HUES64 (cell line): Measurements from ENCODE around the gene NBEA.

ENCODE experiments used
- H3K27ac ChIP-seq: 2 replicates; pipeline ENCODE4 v1.7.0; 2013; ENCODE audit warnings: low read depth, low read length, inconsistent platforms
- H3K27me3 ChIP-seq: 2 replicates; pipeline ENCODE4 v1.6.1; 2013; ENCODE audit warnings: mild to moderate bottlenecking, low read length; ENCODE audit not compliant: insufficient read depth
- H3K36me3 ChIP-seq: 2 replicates; pipeline ENCODE4 v1.6.1; 2013; ENCODE audit warnings: mild to moderate bottlenecking, low read length; ENCODE audit not compliant: insufficient read depth
- H3K4me1 ChIP-seq: 2 replicates; pipeline ENCODE4 v1.6.1; 2013; ENCODE audit warnings: mild to moderate bottlenecking, low read length, moderate library complexity; ENCODE audit not compliant: insufficient read depth
- H3K4me3 ChIP-seq: 2 replicates; pipeline ENCODE4 v1.5.1; 2013; ENCODE audit warnings: mild to moderate bottlenecking, low read length, moderate library complexity
- H3K9ac ChIP-seq: 2 replicates; pipeline ENCODE4 v1.6.1; 2013; ENCODE audit warnings: mild to moderate bottlenecking, low read depth, low read length
- H3K9me3 ChIP-seq: 2 replicates; pipeline ENCODE4 v1.6.1; 2013; ENCODE audit warnings: low read depth, low read length; ENCODE audit not compliant: insufficient read depth
- WGBS: fragments of 150-250, 120-280 bp; methylation state at CpG from one replicate; pipeline ENCODE4 v1.1.7; 2013; ENCODE audit warnings: missing lambda C conversion rate; 5-methylcytosine and 5-hydroxymethylcytosine counted together

The NBEA gene

GRCh38 chr13:35512271-35512920 lies 570.3 kb downstream of the NBEA start:
- WGBS = 78% methylated on average over 5 of the region's 5 CpGs
- H3K4me1 ChIP-seq = peaks cover 22% of the 10 kb centered on the region

DNA sequence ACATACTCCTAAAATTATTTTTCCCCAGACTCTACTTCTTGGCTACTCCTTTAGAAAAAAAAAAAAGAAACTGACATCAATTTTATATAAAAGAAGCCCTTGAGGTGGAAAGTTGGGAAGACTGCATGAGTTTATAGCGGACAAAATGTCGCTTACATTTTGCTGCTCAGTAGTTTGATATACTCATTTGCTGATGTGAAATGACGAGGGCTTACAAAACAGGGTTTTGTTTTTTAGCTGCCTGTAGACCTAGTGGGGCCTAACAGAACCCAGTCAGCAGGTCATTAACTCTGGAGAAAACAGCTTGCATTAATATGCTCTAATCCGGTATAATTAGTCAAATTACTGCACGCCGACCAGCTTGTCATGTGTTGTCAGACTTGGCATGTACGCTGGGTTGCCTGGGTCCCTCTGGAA lies 572.0 kb downstream of the NBEA start:
- no peaks in the 10 kb centered on the region for H3K27me3 ChIP-seq
- no peaks in the 10 kb centered on the region for H3K36me3 ChIP-seq
- H3K27ac ChIP-seq = no peak overlapping the region
- 93% methylated on average over 7 of the region's 7 CpGs for WGBS
- no peak overlapping the region for H3K4me3 ChIP-seq
- no peaks in the 10 kb centered on the region for H3K9me3 ChIP-seq
- H3K9ac ChIP-seq = no peak overlapping the region
- peaks cover 22% of the 10 kb centered on the region for H3K4me1 ChIP-seq

More at GRCh38 chr13:35512271-35512920, 570.3 kb downstream of the NBEA start:
- no peak overlapping the region for H3K27ac ChIP-seq
- no peaks in the 10 kb centered on the region for H3K36me3 ChIP-seq
- no peak overlapping the region for H3K9ac ChIP-seq
- no peak overlapping the region for H3K4me3 ChIP-seq
- H3K9me3 ChIP-seq = no peaks in the 10 kb centered on the region
- H3K27me3 ChIP-seq = no peaks in the 10 kb centered on the region

DNA sequence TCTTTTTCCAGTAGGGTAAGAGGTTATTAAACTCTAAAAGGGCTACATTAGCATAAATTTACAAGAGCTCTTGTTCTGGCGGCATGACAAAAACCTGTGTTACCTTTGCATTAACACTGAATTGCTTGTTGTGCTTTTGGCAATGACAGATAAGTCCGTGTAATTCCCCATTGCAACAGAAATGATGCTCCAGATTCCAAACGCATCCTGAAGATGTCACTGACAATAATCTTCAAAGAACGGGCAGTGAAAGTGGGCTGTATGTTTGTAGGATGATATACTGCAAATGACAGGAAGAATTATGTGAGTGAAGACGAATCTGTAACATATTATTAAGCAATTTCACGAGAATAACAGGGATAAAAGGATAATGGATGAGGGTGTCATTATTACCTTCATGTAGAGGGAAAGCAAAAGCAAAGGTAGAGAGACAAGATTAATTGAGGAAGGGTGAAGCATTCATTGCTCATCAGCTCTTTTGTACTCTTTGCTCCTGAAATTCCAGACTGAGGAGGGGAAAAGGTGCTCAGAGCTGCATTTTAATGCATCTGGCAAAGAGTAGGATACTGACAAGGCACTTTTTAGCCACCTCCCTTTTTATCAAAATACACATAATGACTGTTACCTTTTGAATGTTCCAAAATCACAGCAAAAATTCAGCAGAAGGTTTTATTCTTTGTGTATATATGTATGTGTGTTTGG lies 572.9 kb downstream of the NBEA start:
- WGBS = 41% methylated on average over 6 of the region's 6 CpGs

DNA sequence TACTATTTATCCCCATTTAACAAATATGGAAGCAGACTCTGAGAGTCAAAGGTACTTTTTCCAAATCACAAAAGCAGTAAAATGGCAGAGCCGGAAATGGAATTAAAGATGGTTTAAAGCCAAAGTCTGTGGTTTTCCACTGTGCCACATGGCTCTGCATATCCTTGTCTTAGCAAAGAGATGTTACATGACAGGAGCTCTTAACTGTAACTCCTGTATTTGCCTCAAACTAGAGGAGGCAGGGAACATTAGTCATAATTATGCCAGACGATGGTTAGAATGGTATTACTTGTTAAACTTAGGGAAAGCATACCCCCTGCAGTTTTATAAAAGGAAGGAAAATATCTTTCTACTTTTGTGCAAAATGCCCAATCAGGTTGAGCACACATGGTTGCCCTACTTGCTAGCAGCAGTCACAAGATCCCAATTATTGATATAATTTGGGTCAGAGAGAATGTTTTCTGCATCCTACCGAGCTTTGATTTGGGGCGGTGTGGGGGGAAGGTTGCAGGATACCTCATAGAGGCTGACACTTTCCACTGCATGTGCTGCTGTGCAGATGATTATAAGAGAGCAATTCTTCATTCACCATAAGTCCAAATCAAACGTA lies 576.4 kb downstream of the NBEA start:
- H3K36me3 ChIP-seq = no peaks in the 10 kb centered on the region
- no peaks in the 10 kb centered on the region for H3K27me3 ChIP-seq
- H3K9ac ChIP-seq = no peak overlapping the region
- 93% methylated on average over 5 of the region's 5 CpGs for WGBS
- H3K4me1 ChIP-seq = peaks cover 22% of the 10 kb centered on the region
- H3K27ac ChIP-seq = no peak overlapping the region
- no peaks in the 10 kb centered on the region for H3K9me3 ChIP-seq
- H3K4me3 ChIP-seq = no peak overlapping the region

More for the DNA sequence above, 572.9 kb downstream of the NBEA start:
- no peak overlapping the region for H3K4me3 ChIP-seq
- H3K9me3 ChIP-seq = no peaks in the 10 kb centered on the region
- H3K36me3 ChIP-seq = no peaks in the 10 kb centered on the region
- H3K4me1 ChIP-seq = peaks cover 22% of the 10 kb centered on the region
- H3K27ac ChIP-seq = no peak overlapping the region
- H3K27me3 ChIP-seq = no peaks in the 10 kb centered on the region
- H3K9ac ChIP-seq = no peak overlapping the region

DNA sequence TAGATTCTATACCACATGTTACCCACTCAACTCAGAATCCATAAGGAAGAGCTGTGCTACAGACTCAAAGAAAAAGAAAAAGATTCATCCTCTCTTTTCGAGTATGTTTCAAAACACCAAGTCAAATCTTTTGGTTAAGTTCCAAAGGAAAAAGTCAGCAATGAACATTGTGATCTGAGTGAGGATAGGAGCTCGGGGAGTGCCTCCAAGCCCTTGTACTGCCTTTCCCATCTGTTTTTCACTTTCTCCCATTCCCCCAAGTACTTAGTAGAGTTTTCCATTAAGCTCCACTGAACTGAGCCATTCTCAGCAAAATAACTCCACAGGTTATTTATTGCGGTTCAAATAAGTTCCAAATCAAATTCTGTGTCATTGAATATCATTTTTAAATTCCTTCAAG lies 582.1 kb downstream of the NBEA start:
- Histone ChIP-seq H3K4me1 (no peaks in the 10 kb centered on the region), H3K9me3 (no peaks in the 10 kb centered on the region), H3K27me3 (no peaks in the 10 kb centered on the region), H3K36me3 (no peaks in the 10 kb centered on the region), H3K9ac (no peak overlapping the region), H3K4me3 (no peak overlapping the region), H3K27ac (no peak overlapping the region)
- 91% methylated on average over 3 of the region's 3 CpGs for WGBS

- Histone ChIP-seq H3K36me3 (no peaks in the 10 kb centered on the region), H3K9ac (no peak overlapping the region), H3K4me3 (no peak overlapping the region), H3K27me3 (no peaks in the 10 kb centered on the region), H3K9me3 (no peaks in the 10 kb centered on the region), H3K27ac (no peak overlapping the region), H3K4me1 (no peaks in the 10 kb centered on the region)
- WGBS = 95% methylated on average over 6 of the region's 6 CpGs
These were observed 584.5 kb downstream of the NBEA start for GRCh38 chr13:35526577-35526976.

DNA sequence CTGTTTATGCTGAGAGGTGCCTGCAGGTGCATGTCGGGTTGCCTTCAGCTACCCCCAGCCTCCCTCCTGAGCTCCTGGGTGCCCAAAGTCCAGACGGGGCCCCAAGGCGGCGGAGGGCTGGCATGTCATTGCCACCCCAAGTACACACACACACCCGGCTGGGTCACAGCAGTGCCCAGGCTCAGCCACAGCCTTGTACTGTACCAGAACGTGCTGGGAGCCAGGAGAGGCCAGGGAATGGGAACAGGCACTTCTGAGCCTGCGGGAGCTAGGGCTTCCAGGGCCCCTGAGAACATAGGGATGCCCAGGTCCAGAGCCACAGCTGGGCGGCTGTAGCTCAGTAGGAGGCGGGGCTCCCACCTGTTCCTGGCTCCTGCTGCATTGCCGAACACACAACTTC lies 585.4 kb downstream of the NBEA start:
- H3K27me3 ChIP-seq = no peaks in the 10 kb centered on the region
- no peaks in the 10 kb centered on the region for H3K36me3 ChIP-seq
- no peak overlapping the region for H3K4me3 ChIP-seq
- no peaks in the 10 kb centered on the region for H3K9me3 ChIP-seq
- no peak overlapping the region for H3K27ac ChIP-seq
- no peaks in the 10 kb centered on the region for H3K4me1 ChIP-seq
- H3K9ac ChIP-seq = no peak overlapping the region
- WGBS = 92% methylated on average over 10 of the region's 10 CpGs

DNA sequence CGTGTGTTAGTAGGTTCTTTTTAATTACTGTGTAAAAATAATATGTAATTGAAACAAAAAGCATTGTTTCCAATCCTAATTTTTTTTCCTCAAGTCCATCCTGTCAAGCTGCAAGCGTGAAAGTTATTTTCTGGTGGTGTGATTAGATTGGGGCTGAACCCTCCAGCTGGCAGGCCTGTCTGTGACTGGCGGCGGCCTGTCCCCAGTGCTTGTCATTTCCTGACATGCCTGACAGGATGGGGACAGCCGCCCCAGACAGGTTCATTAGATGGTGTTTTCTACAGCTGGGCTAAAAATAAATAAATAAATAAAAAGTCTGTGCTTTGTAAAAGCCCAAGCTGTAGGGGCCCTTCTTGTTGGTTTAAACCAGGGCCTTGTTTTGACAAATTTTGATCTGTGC lies 588.1 kb downstream of the NBEA start:
- Histone ChIP-seq H3K36me3 (no peaks in the 10 kb centered on the region), H3K4me1 (no peaks in the 10 kb centered on the region), H3K27ac (no peak overlapping the region), H3K9me3 (no peaks in the 10 kb centered on the region), H3K4me3 (no peak overlapping the region), H3K9ac (no peak overlapping the region), H3K27me3 (no peaks in the 10 kb centered on the region)
- WGBS = 97% methylated on average over 5 of the region's 5 CpGs

DNA sequence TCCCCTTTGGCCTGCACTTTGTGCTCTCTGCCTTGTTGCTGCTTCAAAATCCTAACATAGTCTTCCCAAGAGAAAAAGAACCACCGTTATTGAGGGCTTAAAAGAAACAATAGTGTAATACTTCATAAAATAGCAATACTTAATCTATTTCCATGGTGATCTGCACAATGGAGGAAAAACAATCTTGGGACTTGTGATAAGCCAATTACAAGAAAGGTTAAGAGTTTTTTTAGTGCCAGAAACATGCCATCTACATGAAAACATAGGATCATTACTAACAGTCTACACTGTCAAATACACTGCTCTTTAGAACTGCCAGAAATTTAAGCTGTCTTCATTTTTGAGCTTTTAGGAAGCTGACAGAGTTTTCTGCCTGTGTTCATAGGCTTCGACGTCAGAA lies 588.5 kb downstream of the NBEA start:
- Histone ChIP-seq H3K9me3 (no peaks in the 10 kb centered on the region), H3K9ac (no peak overlapping the region), H3K4me3 (no peak overlapping the region), H3K27me3 (no peaks in the 10 kb centered on the region), H3K27ac (no peak overlapping the region), H3K36me3 (no peaks in the 10 kb centered on the region), H3K4me1 (no peaks in the 10 kb centered on the region)
- 87% methylated on average over 3 of the region's 3 CpGs for WGBS

- no peaks in the 10 kb centered on the region for H3K27me3 ChIP-seq
- no CpG with 5 or more reads among the region's 1 CpG for WGBS
- H3K36me3 ChIP-seq = no peaks in the 10 kb centered on the region
- no peak overlapping the region for H3K9ac ChIP-seq
- H3K4me3 ChIP-seq = no peak overlapping the region
- H3K27ac ChIP-seq = no peak overlapping the region
- no peaks in the 10 kb centered on the region for H3K4me1 ChIP-seq
- H3K9me3 ChIP-seq = no peaks in the 10 kb centered on the region
These were observed 589.5 kb downstream of the NBEA start for GRCh38 chr13:35531526-35531925.

- Histone ChIP-seq H3K27me3 (no peaks in the 10 kb centered on the region), H3K9me3 (no peaks in the 10 kb centered on the region), H3K27ac (no peak overlapping the region), H3K36me3 (no peaks in the 10 kb centered on the region), H3K4me3 (no peak overlapping the region), H3K9ac (no peak overlapping the region), H3K4me1 (no peaks in the 10 kb centered on the region)
- WGBS = 89% methylated on average over 1 of the region's 1 CpG
These were observed 592.3 kb downstream of the NBEA start for GRCh38 chr13:35534343-35534742.
